ENCODE measurements around the gene PRKG1.

- no peak for TF ChIP-seq MAX (IDR thresholded peaks at IDR 0.05)
- no peak for TF ChIP-seq CTCF (IDR thresholded peaks at IDR 0.05; ENCODE audit: low read depth, low read length, missing input control)
- no peak for TF ChIP-seq REST (IDR thresholded peaks at IDR 0.05)
- TF ChIP-seq YY1 (IDR thresholded peaks at IDR 0.05): no peak
- no peak for TF ChIP-seq SP1 (IDR thresholded peaks at IDR 0.05)
- no peak for TF ChIP-seq TAF1 (conservative IDR thresholded peaks at IDR 0.05)
- TF ChIP-seq, protein P1, sequence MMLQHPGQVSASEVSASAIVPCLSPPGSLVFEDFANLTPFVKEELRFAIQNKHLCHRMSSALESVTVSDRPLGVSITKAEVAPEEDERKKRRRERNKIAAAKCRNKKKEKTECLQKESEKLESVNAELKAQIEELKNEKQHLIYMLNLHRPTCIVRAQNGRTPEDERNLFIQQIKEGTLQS (IDR thresholded peaks at IDR 0.05): no peak
- no peak for TF ChIP-seq GABPA (IDR thresholded peaks at IDR 0.05 in 1 of 2, conservative IDR thresholded peaks at IDR 0.05 in 1 of 2)
- no peak for TF ChIP-seq JUND (IDR thresholded peaks at IDR 0.05)
- TF ChIP-seq FOXA1 (IDR thresholded peaks at IDR 0.05): no peak
- TF ChIP-seq, protein P2, sequence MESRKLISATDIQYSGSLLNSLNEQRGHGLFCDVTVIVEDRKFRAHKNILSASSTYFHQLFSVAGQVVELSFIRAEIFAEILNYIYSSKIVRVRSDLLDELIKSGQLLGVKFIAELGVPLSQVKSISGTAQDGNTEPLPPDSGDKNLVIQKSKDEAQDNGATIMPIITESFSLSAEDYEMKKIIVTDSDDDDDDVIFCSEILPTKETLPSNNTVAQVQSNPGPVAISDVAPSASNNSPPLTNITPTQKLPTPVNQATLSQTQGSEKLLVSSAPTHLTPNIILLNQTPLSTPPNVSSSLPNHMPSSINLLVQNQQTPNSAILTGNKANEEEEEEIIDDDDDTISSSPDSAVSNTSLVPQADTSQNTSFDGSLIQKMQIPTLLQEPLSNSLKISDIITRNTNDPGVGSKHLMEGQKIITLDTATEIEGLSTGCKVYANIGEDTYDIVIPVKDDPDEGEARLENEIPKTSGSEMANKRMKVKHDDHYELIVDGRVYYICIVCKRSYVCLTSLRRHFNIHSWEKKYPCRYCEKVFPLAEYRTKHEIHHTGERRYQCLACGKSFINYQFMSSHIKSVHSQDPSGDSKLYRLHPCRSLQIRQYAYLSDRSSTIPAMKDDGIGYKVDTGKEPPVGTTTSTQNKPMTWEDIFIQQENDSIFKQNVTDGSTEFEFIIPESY (IDR thresholded peaks at IDR 0.05): no peak
- TF ChIP-seq RAD21 (IDR thresholded peaks at IDR 0.05): no peak
- no peak for TF ChIP-seq RXRA (IDR thresholded peaks at IDR 0.05)
Observed at GRCh38 chr10:51297438-51297837, 223.2 kb downstream of the PRKG1 start.
